Measurements from ENCODE around the gene FAM13A.

DNA sequence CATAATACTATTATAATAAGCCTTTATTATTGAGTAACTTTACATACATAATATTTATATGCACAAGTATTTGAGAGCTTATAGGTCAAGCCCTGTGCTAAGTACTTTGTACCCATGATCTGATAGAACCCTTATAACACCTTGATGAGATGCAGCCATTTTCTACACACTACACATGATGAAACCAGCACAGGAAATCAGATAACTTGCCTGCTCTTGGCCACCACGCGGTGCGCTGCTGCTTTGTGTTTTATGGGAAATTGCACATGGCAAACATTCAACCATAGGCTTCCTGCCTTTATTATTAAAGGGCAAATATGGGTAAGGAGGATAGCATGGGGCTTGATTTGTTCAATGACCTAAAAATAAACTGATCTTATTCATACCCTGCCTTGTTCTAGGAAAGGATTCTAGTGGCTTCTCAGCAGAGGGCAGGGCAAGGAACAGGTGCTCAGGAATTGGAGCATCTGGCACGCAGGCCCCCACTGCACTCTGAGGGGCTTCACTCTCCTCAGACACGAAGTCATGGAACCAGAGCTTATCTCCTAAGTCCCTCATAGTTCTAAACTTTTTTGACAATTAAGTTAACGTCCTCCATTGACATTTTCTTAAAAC, 327.7 kb downstream of the FAM13A start:
- TF ChIP-seq, protein P1, sequence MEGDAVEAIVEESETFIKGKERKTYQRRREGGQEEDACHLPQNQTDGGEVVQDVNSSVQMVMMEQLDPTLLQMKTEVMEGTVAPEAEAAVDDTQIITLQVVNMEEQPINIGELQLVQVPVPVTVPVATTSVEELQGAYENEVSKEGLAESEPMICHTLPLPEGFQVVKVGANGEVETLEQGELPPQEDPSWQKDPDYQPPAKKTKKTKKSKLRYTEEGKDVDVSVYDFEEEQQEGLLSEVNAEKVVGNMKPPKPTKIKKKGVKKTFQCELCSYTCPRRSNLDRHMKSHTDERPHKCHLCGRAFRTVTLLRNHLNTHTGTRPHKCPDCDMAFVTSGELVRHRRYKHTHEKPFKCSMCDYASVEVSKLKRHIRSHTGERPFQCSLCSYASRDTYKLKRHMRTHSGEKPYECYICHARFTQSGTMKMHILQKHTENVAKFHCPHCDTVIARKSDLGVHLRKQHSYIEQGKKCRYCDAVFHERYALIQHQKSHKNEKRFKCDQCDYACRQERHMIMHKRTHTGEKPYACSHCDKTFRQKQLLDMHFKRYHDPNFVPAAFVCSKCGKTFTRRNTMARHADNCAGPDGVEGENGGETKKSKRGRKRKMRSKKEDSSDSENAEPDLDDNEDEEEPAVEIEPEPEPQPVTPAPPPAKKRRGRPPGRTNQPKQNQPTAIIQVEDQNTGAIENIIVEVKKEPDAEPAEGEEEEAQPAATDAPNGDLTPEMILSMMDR (IDR thresholded peaks at IDR 0.05), result no peak
- TF ChIP-seq POLR2A (IDR thresholded peaks at IDR 0.05) (no peak), POLR2AphosphoS5 (IDR thresholded peaks at IDR 0.05) (no peak)

Data from suprapubic skin (tissue), 4 donors.